IMR-90 (cell line): ENCODE results near the gene EPHX1. TPM values are rescaled to one million over a fixed set of nuclear protein-coding genes. Genes with fewer than 3 reads are reported as not detected.
A peak's percentile ranks its signal among the peaks of the same experiment; 100 is the strongest.

Source experiments
- ATAC-seq: fragments of 200-7000 bp; cut with Tn5 transposase; 2 replicates; pipeline ENCODE4 v1.9.1; 2020; ENCODE audit warnings: low read depth, mild to moderate bottlenecking, moderate library complexity
- BruUV-seq: library from RNA; stranded (reverse); fragments of 400-500 nt; replicated peaks from 2 replicates; lab custom pipeline; 2021; lab: Mats Ljungman, UMichigan
- CTCF ChIA-PET: fragments of 300-600 bp; formaldehyde crosslinking; extraction: SDS; loops from one replicate; lab custom pipeline; 2021; ENCODE audit warnings: antibody characterized with exemption; lab: Yijun Ruan, JAX
- POLR2A ChIA-PET: fragments of 300-600 bp; sonication (Branson Sonifier 250); formaldehyde crosslinking; loops from one replicate; lab custom pipeline; 2022; ENCODE audit warnings: antibody characterized with exemption; ENCODE audit not compliant: unreplicated experiment; lab: Charles Lee
- DNase-seq: peaks from one replicate; pipeline ENCODE4 v3.0.0; 2013
- H2AFZ ChIP-seq: replicated peaks from 2 replicates; pipeline ENCODE3; 2013; ENCODE audit warnings: low read length, mild to moderate bottlenecking; ENCODE audit not compliant: poor library complexity
- H2AK5ac ChIP-seq: 2 replicates; pipeline ENCODE4 v1.6.1; 2013; ENCODE audit warnings: low read depth, low read length, inconsistent platforms
- H2AK9ac ChIP-seq: replicated peaks from 2 replicates; pipeline ENCODE3; 2013; ENCODE audit warnings: mild to moderate bottlenecking, low read depth, low read length, moderate library complexity; ENCODE audit not compliant: poor library complexity
- H2BK120ac ChIP-seq: 2 replicates; pipeline ENCODE4 v1.6.1; 2013; ENCODE audit warnings: low read depth, low read length, inconsistent platforms
- H2BK15ac ChIP-seq: 3 replicates; pipeline ENCODE4 v1.6.1; 2013; ENCODE audit warnings: low read depth, low read length, inconsistent platforms
- H2BK20ac ChIP-seq: 2 replicates; pipeline ENCODE4 v1.6.1; 2013; ENCODE audit warnings: low read depth, mild to moderate bottlenecking, inconsistent platforms, low read length, moderate library complexity
- H2BK5ac ChIP-seq: 2 replicates; pipeline ENCODE4 v1.6.1; 2013; ENCODE audit warnings: mild to moderate bottlenecking, low read depth, low read length, inconsistent platforms; ENCODE audit not compliant: poor library complexity, severe bottlenecking
- H3K14ac ChIP-seq: replicated peaks from 2 replicates; pipeline ENCODE4 v1.6.1; 2013; ENCODE audit warnings: low read depth, low read length, inconsistent platforms
- H3K18ac ChIP-seq: 2 replicates; pipeline ENCODE4 v1.6.1; 2013; ENCODE audit warnings: low read depth, low read length, control low read depth
- H3K23ac ChIP-seq: 2 replicates; pipeline ENCODE4 v1.6.1; 2013; ENCODE audit warnings: low read depth, low read length, inconsistent platforms
- H3K27ac ChIP-seq: 2 replicates; pipeline ENCODE4 v1.5.1; 2013; ENCODE audit warnings: mild to moderate bottlenecking, control low read depth, low read length; ENCODE audit not compliant: insufficient read depth
- H3K27me3 ChIP-seq: 2 replicates; pipeline ENCODE4 v1.6.1; 2013; ENCODE audit warnings: low read length; ENCODE audit not compliant: control insufficient read depth, insufficient read depth
- H3K36me3 ChIP-seq: 2 replicates; pipeline ENCODE4 v1.6.1; 2013; ENCODE audit warnings: low read length, mixed read lengths; ENCODE audit not compliant: control insufficient read depth, insufficient read depth
- H3K4ac ChIP-seq: 2 replicates; pipeline ENCODE4 v1.6.1; 2013; ENCODE audit warnings: low read depth, low read length, inconsistent platforms
- H3K4me1 ChIP-seq: 2 replicates; pipeline ENCODE4 v1.6.1; 2013; ENCODE audit warnings: low read length, mixed read lengths; ENCODE audit not compliant: control insufficient read depth, insufficient read depth
- H3K4me2 ChIP-seq: 2 replicates; pipeline ENCODE4 v1.6.1; 2013; ENCODE audit warnings: low read depth, mild to moderate bottlenecking, control low read depth, low read length, moderate library complexity
- H3K4me3 ChIP-seq: 2 replicates; pipeline ENCODE4 v1.5.1; 2013; ENCODE audit warnings: low read depth, mild to moderate bottlenecking, control low read depth, low read length, moderate library complexity; ENCODE audit not compliant: insufficient read depth
- H3K56ac ChIP-seq: 2 replicates; pipeline ENCODE4 v1.6.1; 2013; ENCODE audit warnings: low read length, inconsistent platforms; ENCODE audit not compliant: insufficient read depth; ENCODE audit errors: extremely low read depth
- H3K79me1 ChIP-seq, 2 experiments: 2 replicates each; pipeline ENCODE4 v1.6.1; 2013; ENCODE audit warnings: low read length in 2 of 2, inconsistent platforms in 1 of 2, low read depth in 1 of 2
- H3K9ac ChIP-seq: 2 replicates; pipeline ENCODE4 v1.6.1; 2013; ENCODE audit warnings: low read depth, low read length, control low read depth
- H3K9me1 ChIP-seq: 2 replicates; pipeline ENCODE4 v1.6.1; 2013; ENCODE audit warnings: low read length, inconsistent platforms; ENCODE audit not compliant: insufficient read depth
- H3K9me3 ChIP-seq: 2 replicates; pipeline ENCODE4 v1.6.1; 2013; ENCODE audit warnings: low read length; ENCODE audit not compliant: control insufficient read depth, insufficient read depth
- H4K20me1 ChIP-seq: 2 replicates; pipeline ENCODE4 v1.6.1; 2013; ENCODE audit warnings: low read length, inconsistent platforms; ENCODE audit not compliant: insufficient read depth
- H4K5ac ChIP-seq: 2 replicates; pipeline ENCODE4 v1.6.1; 2013; ENCODE audit warnings: mild to moderate bottlenecking, low read depth, low read length, control low read depth
- H4K8ac ChIP-seq, 2 experiments: 2 replicates each; pipeline ENCODE4 v1.6.1; 2013; ENCODE audit warnings: low read depth in 2 of 2, low read length in 2 of 2, control low read depth in 1 of 2, inconsistent platforms in 1 of 2
- H4K91ac ChIP-seq: 2 replicates; pipeline ENCODE4 v1.6.1; 2013; ENCODE audit warnings: low read depth, low read length, inconsistent platforms; ENCODE audit not compliant: insufficient read depth
- CEBPB ChIP-seq: IDR thresholded peaks from 2 replicates; pipeline ENCODE4 v1.6.1; 2012; ENCODE audit warnings: low read depth, low read length, improper control_type of control experiment
- CHD1 ChIP-seq: IDR thresholded peaks from 2 replicates; pipeline ENCODE4 v1.6.1; 2012; ENCODE audit warnings: low read depth, low read length, improper control_type of control experiment
- MAFK ChIP-seq: IDR thresholded peaks from 2 replicates; pipeline ENCODE4 v1.6.1; 2012; ENCODE audit warnings: low read depth, low read length, improper control_type of control experiment
- MAZ ChIP-seq: IDR thresholded peaks from 2 replicates; pipeline ENCODE4 v1.6.1; 2012; ENCODE audit warnings: low read depth, mild to moderate bottlenecking, low read length, improper control_type of control experiment, moderate library complexity, borderline replicate concordance
- MXI1 ChIP-seq: IDR thresholded peaks from 2 replicates; pipeline ENCODE4 v1.6.1; 2012; ENCODE audit warnings: low read depth, mild to moderate bottlenecking, low read length, moderate library complexity, borderline replicate concordance
- NFE2L2 ChIP-seq: fragments of 150-350 bp; IDR thresholded peaks from 2 replicates; pipeline ENCODE4 v1.6.1; 2016; ENCODE audit warnings: low read depth, mild to moderate bottlenecking, low read length
- POLR2A ChIP-seq: IDR thresholded peaks from 2 replicates; pipeline ENCODE4 v1.6.1; 2012; ENCODE audit warnings: mild to moderate bottlenecking, low read depth, low read length
- RAD21 ChIP-seq: IDR thresholded peaks from 2 replicates; pipeline ENCODE4 v1.6.1; 2012; ENCODE audit warnings: low read length, improper control_type of control experiment
- RFX5 ChIP-seq: IDR thresholded peaks from 2 replicates; pipeline ENCODE4 v1.8.0; 2012; ENCODE audit warnings: low read depth, mild to moderate bottlenecking, low read length, moderate library complexity
- SMC3 ChIP-seq: fragments of 150-350 bp; IDR thresholded peaks from 2 replicates; pipeline ENCODE4 v1.6.1; 2016; ENCODE audit warnings: low read depth, mild to moderate bottlenecking, antibody characterized with exemption, low read length, moderate library complexity
- WGBS, 2 experiments: methylation state at CpG; one replicate each; pipeline versions ENCODE4 v1.1.5 to v1.1.7; 2013; ENCODE audit warnings: missing lambda C conversion rate in 2 of 2; ENCODE audit not compliant: insufficient read length in 1 of 2; ENCODE audit errors: extremely low coverage in 2 of 2; 5-methylcytosine and 5-hydroxymethylcytosine counted together
- dilution Hi-C: fragments of 300-500 bp; cut with HindIII; formaldehyde crosslinking; loops from one replicate; pipeline ENCODE4 v1.14.3; 2018; ENCODE audit warnings: low sequenced_read_pairs; ENCODE audit not compliant: unreplicated experiment
- in situ Hi-C: fragments of 300-500 bp; cut with MboI; formaldehyde crosslinking; loops from 3 replicates; pipeline ENCODE4 v1.14.3; 2019; ENCODE audit warnings: low sequenced_read_pairs, inconsistent platforms, mixed read lengths
- intact Hi-C: fragments of 100-400 bp; cut with micrococcal nuclease; formaldehyde crosslinking; loops from 2 replicates; pipeline ENCODE4 v1.10.0; 2022
- polyA plus RNA-seq, 3 experiments: library from polyadenylated mRNA; depleted of rRNA; stranded (reverse); fragments of >200 nt; gene quantifications; 2 replicates each; pipeline ENCODE4 v1.2.3, GENCODE V29; 2012; ENCODE audit warnings: low replicate concordance in 1 of 3
- total RNA-seq: library from RNA; depleted of rRNA; stranded (reverse); fragments of >200 nt; gene quantifications from 2 replicates; pipeline ENCODE4 v1.2.3, GENCODE V29; 2012
- TF ChIP-seq, protein P1 (sequence below): fragments of 150-350 bp; IDR thresholded peaks from 2 replicates; pipeline ENCODE4 v1.6.1; 2017; ENCODE audit warnings: mild to moderate bottlenecking, antibody characterized with exemption, low read length, low read depth
- TF ChIP-seq, protein P2 (sequence below): fragments of 150-350 bp; IDR thresholded peaks from 2 replicates; pipeline ENCODE4 v1.6.1; 2016; ENCODE audit warnings: low read depth, mild to moderate bottlenecking, low read length, moderate library complexity, borderline replicate concordance

The EPHX1 gene
- total and polyA plus RNA-seq, 2 of the 4 experiments (the other 2 are of a cell fraction), result 20.3 to 46.3 TPM

DNA sequence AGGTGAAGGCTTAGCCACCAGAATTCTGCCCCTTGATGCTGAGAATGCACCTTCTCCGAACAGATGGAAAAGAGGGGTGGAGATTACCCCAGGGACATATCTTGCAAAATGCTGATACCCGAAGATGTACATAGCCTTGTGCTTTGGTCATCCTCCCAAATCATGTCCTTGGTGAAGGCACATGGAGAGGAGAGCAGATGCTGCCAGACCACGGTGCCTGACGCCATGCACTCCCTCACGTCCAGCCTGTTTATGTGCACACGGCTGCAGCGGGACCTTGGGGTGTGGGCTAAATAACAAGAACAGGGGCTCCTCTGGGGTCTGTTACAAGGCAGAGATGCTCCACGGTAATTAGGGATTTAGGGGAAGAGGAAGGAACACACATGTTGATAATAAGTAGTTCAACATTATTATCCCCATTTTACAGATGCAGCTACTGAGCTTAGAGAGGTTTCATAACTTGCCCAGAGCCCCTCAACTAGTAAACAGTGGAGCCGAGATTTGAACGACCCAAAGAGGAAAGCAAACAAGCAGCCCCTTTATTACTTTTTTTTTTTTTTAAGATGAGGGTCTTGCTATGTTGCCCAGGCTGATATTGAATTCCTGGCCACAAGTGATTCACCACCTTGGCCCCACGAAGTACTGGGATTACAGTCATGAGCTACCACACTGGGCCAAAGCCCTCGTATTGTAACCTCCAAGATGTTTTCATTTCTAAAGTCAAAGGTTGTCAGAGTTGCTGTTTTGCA is 12.9 kb downstream of the EPHX1 start:
- Histone ChIP-seq H4K91ac (no peak overlapping the region), H3K9ac (no peak overlapping the region), H3K4me2 (no peak overlapping the region), H3K18ac (no peak overlapping the region), H2BK15ac (no peak overlapping the region), H3K14ac (no peak overlapping the region), H2AK5ac (no peak overlapping the region), H4K20me1 (no peaks in the 10 kb centered on the region; the same call in 1 of the 2 replicates), H4K8ac (no peak overlapping the region), H3K79me1 (peaks cover 10 to 12% of the 10 kb centered on the region in 2 experiments; a peak in 2 of 4 replicates), H3K27ac (no peak overlapping the region), H3K9me1 (peaks cover 7% of the 10 kb centered on the region), H3K4me1 (peaks cover 5% of the 10 kb centered on the region; the same call in 1 of the 2 replicates), H3K9me3 (no peaks in the 10 kb centered on the region), H3K23ac (no peak overlapping the region), H4K5ac (no peak overlapping the region), H2AFZ (no peak overlapping the region), H3K4ac (no peak overlapping the region), H2AK9ac (peak overlapping the region; percentile 33), H3K56ac (no peak overlapping the region), H3K27me3 (no peaks in the 10 kb centered on the region), H2BK5ac (no peak overlapping the region), H3K36me3 (no peaks in the 10 kb centered on the region; the same call in 1 of the 2 replicates), H3K4me3 (no peak overlapping the region), H2BK120ac (no peak overlapping the region), H2BK20ac (no peak overlapping the region)
- BruUV-seq, result no TSS peak
- in situ Hi-C loops (no loop called here), dilution Hi-C loops (no loop called here), intact Hi-C loops (no loop called here)
- WGBS, 2 experiments, result 88% methylated on average over 3 of the region's 12 CpGs; no CpG with 5 or more reads in 1 of the 2 experiments
- CTCF ChIA-PET, result interaction anchor here (1.0 kb wide), 1 partner anchor 12 kb away, joined by 4 read pairs; no protein-coding TSS in a partner anchor
- DNase-seq (no peak), ATAC-seq (no peak)
- TF ChIP-seq RAD21, result no peak
- TF ChIP-seq CEBPB, result no peak
- no peak for TF ChIP-seq MAZ
- TF ChIP-seq, protein P1, sequence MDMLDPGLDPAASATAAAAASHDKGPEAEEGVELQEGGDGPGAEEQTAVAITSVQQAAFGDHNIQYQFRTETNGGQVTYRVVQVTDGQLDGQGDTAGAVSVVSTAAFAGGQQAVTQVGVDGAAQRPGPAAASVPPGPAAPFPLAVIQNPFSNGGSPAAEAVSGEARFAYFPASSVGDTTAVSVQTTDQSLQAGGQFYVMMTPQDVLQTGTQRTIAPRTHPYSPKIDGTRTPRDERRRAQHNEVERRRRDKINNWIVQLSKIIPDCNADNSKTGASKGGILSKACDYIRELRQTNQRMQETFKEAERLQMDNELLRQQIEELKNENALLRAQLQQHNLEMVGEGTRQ, result no peak
- no peak for TF ChIP-seq RFX5
- TF ChIP-seq CHD1, result no peak
- TF ChIP-seq POLR2A, result no peak
- TF ChIP-seq NFE2L2, result no peak
- no peak for TF ChIP-seq MXI1
- TF ChIP-seq, protein P2, sequence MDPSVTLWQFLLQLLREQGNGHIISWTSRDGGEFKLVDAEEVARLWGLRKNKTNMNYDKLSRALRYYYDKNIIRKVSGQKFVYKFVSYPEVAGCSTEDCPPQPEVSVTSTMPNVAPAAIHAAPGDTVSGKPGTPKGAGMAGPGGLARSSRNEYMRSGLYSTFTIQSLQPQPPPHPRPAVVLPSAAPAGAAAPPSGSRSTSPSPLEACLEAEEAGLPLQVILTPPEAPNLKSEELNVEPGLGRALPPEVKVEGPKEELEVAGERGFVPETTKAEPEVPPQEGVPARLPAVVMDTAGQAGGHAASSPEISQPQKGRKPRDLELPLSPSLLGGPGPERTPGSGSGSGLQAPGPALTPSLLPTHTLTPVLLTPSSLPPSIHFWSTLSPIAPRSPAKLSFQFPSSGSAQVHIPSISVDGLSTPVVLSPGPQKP, result no peak
- no peak for TF ChIP-seq MAFK
- TF ChIP-seq SMC3, result no peak
- POLR2A ChIA-PET, result no interaction called here
